Erythroblast (primary cell): ENCODE results near the gene HS1BP3.

Source experiments
- GATA1 ChIP-seq: IDR thresholded peaks from 2 replicates; pipeline ENCODE4 v1.6.1; 2011; ENCODE audit warnings: low read depth, mild to moderate bottlenecking, control low read depth, low read length, moderate library complexity
- POLR2A ChIP-seq: IDR thresholded peaks from 2 replicates; pipeline ENCODE4 v1.6.1; 2011; ENCODE audit warnings: mild to moderate bottlenecking, low read length

DNA sequence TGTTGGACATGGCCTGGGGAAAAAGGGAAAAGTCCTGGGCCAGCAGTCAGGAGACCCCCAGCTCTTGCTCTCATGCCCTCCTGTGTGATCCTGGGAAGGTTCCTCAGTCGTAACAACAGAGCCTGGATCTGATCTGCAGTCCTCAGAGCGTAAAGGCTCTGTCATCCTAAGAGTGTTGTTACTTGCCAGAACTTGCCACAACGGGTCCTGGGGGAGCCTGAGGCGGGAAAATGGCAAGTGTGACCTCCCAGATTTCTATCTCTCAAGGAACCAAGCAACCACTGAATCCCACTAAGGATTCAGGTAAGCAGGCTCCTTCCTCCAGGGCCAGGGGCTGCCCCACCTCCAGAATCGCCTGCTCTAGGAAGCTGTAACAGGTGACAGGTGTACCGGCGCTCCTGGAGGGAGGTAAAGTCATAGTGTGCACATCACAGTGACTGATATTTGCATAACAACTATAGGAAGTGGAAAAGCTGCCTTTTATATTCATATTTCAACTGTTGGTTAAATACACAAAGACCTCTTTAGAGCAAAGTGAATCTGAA, 18.4 kb downstream of the HS1BP3 start:
- TF ChIP-seq POLR2A (no peak), GATA1 (no peak)
